ENCODE results near the gene KCP.

The KCP gene

GRCh38 chr7:128838981-128839731 lies 71.4 kb downstream of the KCP start:
- DNase-seq (ENCODE audit: low read depth): no peak

DNA sequence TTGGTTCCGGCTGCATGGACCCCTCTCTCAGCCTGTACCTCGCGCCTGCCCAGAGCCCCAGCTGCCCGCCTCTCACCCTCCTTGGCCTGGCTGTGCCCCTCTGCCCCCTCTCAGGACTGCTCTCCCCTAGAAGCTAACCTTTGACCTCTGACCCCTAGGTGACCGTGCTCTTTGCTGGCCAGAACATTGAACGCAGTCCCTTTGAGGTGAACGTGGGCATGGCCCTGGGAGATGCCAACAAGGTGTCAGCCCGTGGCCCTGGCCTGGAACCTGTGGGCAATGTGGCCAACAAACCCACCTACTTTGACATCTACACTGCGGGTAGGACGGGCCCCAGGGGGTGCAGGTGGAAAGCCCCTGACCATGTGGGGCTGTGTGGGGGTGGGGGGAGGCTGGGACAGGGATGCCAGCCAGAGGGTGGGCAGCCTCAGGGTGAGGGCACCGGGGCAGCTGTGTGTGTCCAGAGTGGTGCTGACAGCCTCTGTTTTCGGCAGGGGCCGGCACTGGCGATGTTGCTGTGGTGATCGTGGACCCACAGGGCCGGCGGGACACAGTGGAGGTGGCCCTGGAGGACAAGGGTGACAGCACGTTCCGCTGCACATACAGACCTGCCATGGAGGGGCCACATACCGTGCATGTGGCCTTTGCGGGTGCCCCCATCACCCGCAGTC lies 72.3 kb downstream of the KCP start:
- no peak for DNase-seq (ENCODE audit: low read depth)

DNA sequence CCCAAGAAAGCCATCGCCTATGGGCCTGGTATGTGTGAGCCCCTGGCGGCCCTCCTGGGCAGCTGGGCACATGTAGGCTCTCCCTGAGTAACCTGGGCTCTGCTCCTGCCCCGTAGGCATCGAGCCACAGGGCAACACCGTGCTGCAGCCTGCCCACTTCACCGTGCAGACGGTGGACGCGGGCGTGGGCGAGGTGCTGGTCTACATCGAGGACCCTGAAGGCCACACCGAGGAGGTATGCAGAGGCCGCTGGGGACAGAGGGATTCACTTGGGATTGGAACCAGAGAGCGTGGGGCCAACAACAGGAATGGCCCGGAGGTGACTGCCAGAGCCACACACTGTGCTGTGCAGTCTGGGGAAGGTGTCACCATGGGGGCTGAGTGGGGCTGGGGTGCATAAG lies 73.0 kb downstream of the KCP start:
- DNase-seq (ENCODE audit: low read depth): no peak

GRCh38 chr7:128836729-128837348 lies 73.7 kb downstream of the KCP start:
- no peak for DNase-seq (ENCODE audit: low read depth)

DNA sequence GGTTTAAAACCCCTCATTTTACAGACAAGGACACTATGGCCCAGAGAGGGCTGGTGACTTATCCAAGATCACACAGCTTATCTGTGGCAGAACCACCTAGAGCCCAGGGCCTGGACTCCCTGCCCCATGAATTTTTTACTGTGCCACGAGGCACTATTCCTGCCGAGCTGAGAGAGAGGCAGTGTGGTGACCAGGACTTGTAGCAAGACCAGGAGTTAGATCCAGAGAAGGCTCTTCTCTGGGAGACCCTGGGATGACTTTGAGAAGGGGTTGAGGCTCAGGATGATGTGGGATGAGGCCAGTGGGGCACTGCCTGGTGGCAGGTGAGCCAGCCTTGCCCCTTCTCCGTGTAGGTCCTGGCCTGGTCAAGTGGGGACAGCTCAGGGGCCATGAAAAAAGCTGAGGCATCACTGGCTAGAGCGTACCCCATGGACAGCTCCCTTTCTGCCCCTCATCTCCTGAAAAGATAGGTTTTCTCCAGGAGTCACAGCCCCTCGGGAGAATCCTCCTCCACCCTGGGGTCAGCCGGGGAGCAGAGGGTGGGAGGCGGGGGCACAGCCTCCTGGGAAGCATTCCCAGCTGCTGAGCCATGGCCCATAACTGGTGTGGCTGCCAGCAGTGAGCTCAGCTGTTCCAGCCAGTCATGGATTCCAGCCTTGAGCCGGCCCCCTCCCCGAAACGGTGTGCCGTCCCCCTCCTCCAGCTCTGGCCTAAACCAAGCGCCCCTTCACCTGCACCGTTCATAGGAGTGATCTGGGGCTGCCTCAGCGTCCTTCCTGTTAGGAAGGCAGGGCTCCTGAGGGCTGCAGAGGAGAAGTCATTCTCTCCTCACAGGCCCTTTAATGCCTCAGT lies 74.5 kb downstream of the KCP start:
- no peak for DNase-seq (ENCODE audit: low read depth)

GRCh38 chr7:128835231-128835751 lies 75.2 kb downstream of the KCP start:
- no peak for DNase-seq (ENCODE audit: low read depth)

GRCh38 chr7:128833946-128834325 lies 76.6 kb downstream of the KCP start:
- DNase-seq (ENCODE audit: low read depth): no peak

DNA sequence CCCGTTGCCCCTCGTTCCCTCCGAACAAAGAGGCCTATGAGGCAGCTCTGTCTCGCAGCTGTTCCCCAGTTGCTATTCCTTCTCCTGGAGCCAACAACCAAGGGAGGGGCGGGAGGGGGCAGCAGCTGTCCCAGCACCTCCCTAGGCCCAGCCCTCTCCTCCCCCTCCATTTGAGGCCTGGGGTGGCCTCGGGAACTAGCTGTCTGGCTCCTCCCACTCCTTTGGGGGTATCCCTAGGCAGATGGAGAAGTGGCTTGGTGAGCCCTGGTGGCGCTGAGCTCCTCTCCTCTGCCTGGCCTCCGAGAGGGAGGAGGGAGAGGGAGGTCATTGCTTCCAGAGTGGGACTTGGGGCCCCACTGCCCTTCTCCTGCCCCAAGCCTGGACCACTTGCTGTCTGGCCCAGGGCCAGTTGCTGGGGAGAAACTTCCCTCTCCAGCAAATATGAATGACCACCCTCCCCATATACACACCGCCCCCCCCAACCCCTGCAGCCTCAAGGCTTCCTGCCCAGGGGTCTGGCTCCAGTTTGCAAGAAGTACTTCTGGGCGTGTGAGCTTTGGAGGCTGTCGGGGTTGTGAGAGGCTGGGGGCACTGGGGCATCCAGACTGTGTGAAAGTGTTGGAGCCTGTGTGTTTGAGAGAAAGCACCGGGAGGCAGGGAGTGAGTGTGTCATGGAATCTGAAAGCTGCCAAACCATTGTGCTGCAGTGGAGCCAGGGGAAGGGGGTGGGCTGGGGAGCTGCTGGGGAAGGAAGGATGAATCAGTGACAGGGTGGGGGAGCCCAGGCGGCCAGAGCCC lies 77.2 kb downstream of the KCP start:
- no peak for DNase-seq (ENCODE audit: low read depth)

DNA sequence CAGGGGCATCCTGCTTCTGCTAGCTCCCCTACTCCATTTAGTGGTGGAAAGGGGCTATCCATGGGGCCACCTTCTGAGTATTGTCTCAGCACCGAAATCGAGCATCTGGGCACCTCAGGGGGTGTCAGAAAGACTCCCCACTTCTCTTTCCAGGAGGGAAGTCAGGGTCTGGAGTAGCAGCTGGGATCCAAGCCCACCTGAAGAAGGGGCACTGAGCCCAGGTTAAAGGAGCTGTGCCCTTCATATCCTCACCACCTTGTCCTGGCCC lies 77.7 kb downstream of the KCP start:
- no peak for DNase-seq (ENCODE audit: low read depth)

DNA sequence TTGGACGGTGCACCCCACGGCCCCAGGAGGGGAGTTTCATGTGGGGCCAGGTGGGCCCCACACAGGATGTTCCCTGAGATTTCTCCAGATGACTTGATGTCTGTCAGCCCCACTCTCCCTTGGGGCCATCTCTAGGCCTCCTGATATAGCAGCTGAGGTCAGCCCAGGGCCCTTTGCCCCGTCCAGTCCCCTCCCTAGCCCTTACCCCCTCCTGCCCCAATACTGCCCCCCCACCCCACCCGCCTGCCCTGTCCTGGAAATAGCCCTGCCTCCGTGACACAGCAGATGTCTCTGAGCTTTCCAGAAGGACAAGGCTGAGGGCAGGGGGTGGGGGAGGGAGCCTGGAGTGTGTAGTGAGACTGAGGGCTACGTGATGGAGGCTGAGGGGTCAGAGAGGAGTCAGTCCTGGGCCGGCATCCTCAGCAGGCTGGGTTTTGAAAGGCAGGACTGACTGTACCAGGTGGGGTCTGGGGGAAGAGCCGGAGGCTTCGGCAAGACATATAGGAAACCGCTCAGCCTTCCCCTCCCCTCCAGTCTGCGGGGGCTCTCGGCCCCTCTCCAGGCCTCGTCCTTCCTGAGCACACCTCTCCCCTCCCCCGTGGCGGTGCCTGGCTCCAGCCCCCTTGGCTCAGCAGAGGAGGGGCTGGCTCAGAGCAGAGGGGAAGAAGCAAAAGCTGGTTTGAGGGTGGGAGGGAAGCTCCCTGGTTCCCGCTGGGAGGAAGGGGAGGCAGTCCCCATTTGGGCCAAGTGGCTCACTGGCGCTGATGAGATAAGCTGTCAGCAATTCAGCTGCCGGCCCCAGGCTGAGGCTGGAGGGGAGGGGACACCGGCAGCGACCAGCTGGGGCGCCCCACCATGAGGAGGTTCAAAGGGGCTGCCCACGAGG lies 78.3 kb downstream of the KCP start:
- no peak for DNase-seq (ENCODE audit: low read depth)

DNA sequence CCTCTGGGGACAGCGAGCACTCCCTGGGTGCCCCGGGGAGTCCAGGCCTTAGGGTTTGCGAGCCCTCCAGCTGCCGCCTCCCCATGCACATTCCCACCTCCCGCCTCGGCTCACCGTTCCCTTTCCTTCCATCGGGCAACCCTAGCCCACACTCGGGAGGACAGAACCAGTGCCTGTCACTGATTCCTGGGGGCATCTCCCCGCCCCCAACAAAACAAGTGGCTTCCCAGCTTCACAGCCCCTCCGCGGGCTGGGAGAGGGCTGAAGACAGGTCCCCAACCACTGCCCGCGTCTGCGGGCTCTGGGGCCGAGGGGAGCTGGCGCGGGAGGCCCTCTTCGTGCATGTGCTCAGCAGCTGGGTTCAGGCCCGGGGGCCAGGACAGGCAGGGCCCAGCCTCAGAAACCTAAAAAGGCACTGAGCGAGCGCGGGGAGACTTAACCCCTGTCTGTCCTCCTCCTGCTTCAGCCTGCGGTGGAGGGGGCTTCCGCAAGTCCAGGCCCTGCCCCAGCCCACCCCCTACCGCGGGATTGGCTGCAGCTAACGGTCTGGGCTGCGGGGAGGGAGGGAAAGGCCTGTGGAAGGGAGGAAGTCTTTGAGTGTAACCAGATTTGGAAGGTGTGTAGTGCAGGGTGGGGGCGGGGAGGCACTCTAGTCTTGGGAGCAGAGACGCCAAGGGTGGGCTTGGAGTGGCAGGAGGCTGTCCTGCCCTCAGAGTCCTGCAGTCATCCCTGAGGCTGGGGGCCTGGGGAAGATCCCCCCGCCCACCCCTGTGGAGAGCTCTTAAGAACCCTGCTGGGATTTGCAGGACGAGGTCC lies 79.1 kb downstream of the KCP start:
- no peak for DNase-seq (ENCODE audit: low read depth)

- DNase-seq (ENCODE audit: low read depth): no peak
These were observed 80.0 kb downstream of the KCP start, which contains the start of gene FLNC for GRCh38 chr7:128830231-128831177. Gene FLNC (plus strand): TSS chr7:128830406. CDS start chr7:128830638, 232 bp downstream.

GRCh38 chr7:128829391-128830166 lies 80.9 kb downstream of the KCP start:
- no peak for DNase-seq (ENCODE audit: low read depth)

GRCh38 chr7:128827971-128828711 lies 82.4 kb downstream of the KCP start:
- DNase-seq (ENCODE audit: low read depth): no peak

DNA sequence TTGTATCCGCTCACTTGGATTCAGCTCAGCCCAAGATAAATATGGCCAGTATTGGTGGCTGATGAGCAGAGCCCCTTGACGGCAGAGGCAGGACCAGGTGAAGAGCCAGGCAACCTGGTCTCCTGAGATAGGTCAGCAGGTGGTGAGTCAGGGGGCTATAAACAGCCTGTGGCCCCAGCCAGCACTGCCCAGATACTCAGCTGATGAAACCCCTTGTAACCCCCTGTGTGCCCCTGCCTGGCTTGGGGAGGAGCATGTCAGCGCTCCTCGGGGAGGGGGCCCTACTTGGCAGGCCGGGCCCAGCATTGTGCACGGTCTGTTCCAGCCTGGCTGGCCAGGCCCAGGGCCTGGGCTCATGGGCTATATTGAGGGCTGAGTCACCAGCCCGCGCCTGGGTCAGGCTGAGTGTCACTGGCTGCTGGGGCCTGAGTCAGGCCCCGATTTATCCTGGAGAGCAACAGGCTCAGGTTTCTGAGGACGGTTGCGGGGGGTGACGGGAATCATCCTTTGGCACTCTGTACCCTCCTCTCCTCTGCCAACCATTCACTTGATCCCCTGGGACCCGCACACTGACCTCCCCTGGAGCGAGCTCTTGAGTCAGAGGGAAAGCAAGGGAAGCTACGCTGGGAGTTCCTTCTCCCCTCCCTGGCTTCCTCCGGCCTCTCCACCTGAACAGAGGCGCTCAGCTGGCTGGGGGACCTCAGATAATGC lies 83.1 kb downstream of the KCP start:
- DNase-seq (ENCODE audit: low read depth): no peak

- no peak for DNase-seq (ENCODE audit: low read depth)
These were observed 83.6 kb downstream of the KCP start for GRCh38 chr7:128826916-128827247.
